ENCODE data around the gene PARG.
A peak's percentile ranks its signal among the peaks of the same experiment; 100 is the strongest.
"Not testable (repeated sequence)": the region's sequence is repeated elsewhere in the genome, so short reads cannot be mapped to it uniquely, and the experiment has no call there.

PARG gene

DNA sequence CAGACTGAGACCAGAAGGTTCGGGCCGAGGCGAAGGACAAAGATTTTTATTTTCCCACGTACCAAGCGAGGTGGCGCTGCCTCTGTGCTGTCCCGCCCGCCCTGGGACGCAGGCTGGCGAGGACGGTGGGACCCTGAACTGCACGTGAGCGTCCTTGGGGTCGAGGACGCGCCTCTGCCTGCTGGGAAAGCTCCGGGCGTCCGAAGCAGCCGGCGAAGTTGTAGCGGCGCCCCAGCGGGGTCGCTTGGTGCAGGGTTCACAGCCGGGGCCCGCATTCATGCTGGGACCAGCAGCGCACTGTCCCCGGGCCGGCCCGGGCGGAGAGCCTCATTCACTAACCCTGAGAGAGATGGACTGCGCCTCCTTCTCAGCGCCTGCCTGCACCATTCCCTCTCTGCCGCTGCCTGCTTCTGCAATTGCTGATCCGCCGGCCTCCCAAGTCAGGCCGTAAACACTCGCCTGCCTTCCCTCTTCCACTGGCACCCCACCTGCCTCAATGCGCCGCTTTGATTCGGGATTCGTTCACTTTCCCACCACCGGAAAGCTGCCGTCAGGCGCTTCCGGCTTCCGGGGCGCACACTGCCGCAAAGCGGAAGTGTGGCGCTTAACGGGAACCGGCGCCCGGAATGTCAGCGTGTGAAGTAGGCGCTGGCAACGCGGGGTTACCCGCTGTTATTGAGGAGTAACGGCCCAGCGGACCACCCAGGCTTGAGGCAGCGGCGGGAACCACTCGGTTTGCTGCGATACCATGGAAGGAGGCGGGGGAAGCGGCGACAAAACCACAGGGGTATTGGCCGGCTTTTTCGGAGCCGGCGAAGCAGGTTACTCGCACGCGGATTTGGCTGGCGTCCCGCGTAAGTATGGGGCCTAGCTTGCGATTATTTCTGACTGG, at the start of gene PARG, which contains the start of gene TIMM23B:
Gene PARG (minus strand): TSS at position 581 of the 892 bp plus-strand sequence. CDS start 302 bp downstream, at position 279.
Gene TIMM23B (plus strand): TSS at position 607 of the 892 bp plus-strand sequence. CDS start 142 bp downstream, at position 749.
- DNase-seq, result peak; percentile 89

DNA sequence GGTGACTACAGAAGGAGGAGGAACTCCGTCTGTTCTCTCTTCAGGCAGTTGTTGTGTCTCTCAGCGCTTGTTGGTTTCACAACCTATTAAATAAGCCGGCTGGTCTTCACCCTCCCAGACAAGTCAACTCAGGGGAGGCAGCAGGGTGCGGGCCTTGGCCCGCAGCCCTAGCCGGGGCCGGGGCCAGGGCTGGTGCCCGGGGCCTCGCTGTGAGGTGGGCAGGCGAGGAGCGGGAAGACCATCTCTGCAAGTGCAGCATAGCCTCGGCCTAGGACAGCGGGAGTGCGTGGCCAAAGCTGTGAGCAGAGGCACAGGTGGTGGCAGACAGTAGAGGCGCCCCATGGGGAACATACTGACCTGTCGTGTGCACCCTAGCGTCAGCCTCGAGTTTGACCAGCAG, 46.5 kb upstream of the PARG start, which contains the start of gene AGAP6:
Gene AGAP6 (plus strand): TSS at position 31 of the 400 bp plus-strand sequence. CDS start 310 bp downstream, at position 341.
- DNase-seq, result not testable (repeated sequence)

DNA sequence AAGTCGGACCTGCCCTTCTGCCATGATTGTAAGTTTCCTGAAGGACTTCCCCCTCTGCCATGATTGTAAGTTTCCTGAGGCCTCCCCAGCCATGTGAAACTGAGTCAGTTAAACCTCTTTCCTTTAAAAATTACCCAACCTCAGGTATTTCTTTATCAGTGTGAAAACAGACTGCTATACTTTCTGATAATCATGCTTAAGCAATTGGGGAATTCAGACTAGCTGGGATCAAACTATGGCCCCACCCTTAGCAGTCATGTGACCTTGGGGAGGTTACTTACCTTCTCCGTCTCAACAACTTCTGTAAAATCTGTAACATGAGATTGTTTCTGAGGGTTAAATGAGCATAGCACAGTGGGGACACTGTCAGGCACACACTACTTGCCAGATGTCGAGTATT, 45.4 kb upstream of the PARG start:
- DNase-seq, result not testable (repeated sequence)

DNA sequence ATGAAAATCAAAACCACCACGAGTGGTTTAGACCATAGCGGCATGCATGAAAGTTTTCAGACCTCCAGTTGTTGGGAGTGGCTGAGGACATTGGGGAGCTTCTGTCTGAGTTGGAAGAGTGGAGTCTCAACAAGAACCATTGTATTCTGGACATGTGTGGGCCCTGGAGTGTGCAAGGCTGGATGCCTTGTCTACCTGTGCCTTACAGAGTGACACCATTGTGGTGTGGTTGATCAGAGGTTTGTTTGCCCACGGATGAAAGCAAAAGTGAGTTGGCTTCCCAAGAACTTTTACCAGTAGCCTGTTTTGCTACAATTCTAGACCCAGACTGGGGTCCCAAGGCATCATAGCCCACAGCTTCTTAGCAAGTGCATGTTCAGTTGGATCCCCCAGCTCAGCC, 35.9 kb upstream of the PARG start:
- not testable (repeated sequence) for DNase-seq

DNA sequence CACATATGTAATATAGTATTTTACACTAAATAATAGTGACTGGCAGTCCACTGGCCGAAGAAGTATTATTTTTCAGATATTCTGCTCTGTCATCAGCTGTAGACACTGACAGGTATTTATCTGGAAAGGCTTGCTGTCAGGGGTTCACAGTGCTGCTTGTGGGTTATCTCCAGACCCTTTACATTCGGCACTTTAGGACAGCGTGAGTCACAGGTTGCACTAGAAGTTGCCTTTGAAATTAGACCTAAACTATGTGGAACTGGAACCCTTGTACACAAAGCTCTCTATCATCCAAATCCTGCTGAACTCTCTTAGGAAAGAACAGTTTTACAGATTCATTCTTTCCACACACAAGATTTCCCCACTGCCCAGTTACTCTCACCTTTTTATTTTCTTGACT, 30.3 kb upstream of the PARG start:
- not testable (repeated sequence) for DNase-seq

DNA sequence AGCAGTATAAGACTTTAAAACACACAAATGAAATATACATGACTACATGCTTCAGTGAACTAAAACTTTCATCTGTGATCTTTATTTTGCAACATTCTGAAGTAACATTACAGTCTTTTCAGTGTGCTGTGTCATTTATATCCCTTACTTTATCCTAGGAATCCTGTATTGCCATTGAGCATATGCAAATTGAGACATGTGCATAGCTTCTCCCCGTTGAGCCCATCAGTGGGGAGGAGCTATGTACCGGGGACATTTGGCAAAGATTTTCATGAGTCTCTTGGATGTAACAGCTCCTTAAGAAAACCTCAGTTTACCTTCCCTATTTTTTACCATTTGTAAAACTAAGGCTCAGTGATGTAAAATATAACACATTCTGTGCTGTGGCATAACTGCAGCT, 29.6 kb upstream of the PARG start:
- not testable (repeated sequence) for DNase-seq

DNA sequence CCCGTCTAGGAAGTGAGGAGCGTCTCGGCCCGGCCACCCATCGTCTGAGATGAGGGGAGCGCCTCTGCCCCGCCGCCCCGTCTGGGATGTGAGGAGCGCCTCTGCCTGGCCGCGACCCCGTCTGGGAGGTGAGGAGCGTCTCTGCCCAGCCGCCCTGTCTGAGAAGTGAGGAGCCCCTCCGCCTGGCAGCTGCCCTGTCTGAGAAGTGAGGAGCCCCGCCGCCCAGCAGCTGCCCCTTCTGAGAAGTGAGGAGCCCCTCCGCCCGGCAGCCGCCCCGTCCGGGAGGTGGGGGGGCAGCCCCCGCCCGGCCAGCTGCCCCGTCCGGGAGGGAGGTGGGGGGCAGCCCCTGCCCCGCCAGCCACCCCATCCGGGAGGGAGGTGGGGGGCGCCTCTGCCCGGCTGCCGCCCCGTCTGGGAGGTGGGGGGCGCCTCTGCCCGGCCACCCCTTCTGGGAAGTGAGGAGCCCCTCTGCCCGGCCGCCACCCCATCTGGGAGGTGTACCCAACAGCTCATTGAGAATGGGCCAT, 28.6 kb upstream of the PARG start:
- DNase-seq, result not testable (repeated sequence)

DNA sequence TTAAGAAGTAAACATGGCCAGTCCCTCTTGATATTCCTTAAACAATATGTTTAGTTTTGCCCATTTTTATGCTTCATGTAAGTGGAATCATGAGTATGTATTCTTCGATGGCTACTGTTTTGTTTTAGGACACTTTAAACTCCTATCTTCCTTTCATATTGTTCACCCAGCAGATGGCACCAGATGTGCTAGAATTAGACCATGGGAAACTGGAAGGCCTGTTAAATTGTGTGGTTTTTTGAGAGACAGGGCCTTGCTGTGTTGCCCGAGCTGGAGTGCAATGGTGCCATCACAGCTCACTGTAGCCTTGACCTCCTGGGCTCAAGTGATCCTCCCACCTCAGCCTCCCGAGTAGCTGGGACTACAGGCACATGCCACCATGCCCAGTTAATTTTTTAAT, 11.3 kb upstream of the PARG start:
- DNase-seq, result not testable (repeated sequence)

DNA sequence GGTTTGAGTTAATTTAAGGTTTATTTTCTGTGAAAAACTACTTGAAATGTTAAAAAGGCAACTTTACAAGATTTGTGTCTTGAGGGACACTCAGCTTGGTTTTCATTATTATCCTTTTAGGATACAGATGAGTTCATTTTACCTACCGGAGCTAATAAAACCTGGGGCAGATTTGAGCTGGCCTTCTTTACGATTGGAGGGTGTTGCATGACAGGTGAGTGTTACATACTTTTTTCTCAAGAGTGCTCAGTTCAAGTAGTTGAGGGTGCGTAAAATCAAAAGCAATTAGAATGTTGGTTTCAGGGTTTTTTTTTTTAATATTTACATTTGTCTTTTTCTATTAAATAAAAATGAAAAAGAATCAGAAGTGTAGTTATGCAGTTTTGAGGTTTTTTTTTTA, 10.2 kb upstream of the PARG start:
- not testable (repeated sequence) for DNase-seq

DNA sequence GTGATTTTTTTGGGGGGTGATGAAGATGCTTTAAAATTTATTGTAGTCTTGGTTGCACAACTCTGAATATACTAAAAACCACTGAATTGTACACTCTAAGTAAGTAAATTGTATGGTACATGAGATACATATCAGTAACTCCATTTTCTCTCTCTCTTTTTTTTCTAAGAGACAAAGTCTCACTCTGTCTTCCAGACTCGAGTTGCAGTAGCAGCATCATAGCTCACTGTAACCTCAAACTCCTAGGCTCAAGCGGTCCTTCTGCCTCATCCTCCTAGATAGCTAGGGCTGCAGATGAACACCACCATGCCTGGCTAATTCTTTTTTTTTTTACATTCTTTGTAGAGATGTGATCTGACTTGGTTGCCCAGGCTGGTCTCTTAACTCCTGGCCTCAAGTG, 6.9 kb upstream of the PARG start:
- DNase-seq, result not testable (repeated sequence)

DNA sequence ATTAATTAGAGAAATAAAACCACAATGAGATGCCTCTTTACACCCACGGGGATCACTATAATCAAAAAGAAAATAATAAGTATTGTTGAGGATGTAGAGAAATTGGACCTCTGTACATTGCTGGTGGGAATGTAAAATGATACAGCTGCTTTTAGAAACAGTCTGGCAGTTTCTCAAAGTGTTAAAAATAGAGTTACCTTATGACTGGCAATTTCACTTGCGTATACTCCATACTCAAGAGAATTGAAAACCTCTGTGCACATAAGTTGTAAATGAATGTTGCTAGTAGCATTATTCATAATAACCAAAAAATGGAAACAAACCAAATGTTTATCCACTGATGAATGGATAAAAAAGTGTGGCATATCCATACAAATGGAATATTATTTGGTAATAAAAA, 6.3 kb upstream of the PARG start:
- DNase-seq, result not testable (repeated sequence)

DNA sequence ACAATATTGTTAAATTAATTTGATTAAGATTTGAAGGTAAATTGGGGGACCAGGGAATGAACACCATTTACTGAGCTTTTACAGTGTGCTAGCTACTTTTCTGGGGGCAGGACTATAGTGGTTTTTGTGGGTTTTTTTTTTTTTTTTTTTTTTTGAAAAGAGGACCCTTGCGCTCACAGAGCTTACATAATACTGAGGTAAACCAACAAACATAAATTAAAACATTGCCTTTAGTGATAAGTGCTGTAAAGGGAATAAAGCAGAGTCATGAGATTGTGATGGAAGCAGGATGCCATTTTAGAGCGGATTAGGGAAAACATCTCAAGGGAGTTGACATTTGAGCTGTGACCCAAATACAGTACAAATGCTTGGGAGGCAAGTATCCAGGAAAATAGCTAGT, 1.8 kb upstream of the PARG start:
- DNase-seq, result not testable (repeated sequence)

DNA sequence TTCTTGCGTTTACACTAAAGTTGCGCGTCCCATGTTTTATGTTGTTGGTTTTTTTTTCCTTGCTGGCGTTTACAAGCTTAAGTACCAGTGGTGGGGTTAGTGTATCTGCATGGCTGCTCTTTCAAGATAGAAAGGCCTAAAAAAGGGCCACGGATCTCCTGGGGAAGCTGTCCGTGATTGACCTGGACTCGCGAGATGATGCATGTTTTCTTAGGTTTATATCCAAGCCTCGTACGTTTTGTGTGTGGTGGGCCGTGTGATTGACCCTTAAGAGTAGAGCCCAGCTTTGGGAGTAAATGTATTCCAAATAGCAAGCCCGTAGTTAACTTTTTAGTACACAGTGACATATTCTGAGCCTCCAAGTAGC, 495 bp upstream of the PARG start:
- DNase-seq, result not testable (repeated sequence)

DNA sequence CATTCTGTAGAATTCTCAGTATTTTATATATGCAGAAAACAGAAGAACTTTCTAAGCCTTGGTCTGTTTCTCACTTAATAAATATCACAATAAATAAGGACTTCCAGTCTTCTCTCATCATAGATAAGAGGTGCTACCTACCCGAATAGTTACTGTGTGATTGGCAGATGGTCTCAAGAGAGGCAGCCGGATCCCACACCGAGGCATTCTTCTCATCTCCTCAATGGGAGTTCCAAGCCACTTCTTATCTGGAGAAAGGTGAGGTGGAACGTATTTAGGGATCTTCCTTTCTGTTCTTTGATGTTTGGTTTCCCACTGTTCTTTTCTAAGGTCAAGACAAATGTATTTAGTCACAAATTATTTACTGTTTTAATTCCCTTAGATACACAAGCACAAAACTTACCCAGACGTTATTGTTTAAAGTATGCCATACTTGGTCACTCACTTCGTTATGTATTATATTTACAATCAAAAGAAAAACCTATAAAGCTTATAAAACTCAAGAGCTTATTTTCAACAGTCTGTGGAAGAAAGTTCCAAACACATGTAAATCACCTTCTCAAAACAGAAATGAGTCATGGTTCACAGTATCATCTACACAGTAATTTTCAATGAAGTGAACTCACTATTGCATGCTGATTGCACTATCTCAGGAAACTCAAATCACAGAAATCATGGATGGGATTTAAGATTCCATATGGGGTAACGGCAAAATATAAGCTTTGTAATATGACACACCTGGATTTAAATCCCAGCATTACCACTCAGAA, 9.7 kb downstream of the PARG start:
- not testable (repeated sequence) for DNase-seq

DNA sequence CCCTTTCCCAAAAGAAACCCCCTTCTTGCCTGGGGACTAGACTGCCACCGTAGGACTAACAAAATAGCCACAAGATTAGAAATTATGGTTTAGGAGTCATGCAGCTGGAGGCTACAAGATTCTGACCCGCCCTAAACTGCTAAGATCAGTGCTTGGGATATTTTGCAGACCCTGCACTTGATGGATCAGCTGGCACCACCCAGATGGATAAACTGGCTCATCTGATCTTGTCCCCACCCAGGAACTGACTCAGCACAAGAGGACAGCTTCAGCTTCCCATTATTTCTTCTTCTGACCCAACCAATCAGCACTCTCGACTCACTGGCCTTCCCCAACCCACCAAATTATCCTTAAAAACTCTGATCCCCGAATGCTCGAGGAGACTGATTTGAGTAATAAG, 10.6 kb downstream of the PARG start:
- not testable (repeated sequence) for DNase-seq

DNA sequence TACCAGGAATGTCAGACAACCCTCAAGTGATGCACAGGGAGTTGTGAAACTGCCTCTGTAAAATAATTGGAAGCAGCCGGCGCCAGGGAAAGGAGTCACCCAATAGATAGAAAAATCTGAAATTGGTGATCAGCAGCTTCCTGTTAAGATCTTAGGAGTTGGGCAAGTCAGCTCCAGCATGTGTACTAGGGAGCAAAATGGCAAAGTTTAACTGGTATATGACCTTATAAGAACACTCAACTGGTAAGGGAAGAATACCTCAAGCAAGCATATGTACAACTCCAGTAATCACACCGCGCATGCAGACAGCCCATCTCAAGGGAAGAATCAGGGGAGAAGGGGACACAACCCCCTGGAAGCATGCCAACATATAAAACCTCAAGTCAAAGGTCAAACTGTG, 18.3 kb downstream of the PARG start:
- not testable (repeated sequence) for DNase-seq

DNA sequence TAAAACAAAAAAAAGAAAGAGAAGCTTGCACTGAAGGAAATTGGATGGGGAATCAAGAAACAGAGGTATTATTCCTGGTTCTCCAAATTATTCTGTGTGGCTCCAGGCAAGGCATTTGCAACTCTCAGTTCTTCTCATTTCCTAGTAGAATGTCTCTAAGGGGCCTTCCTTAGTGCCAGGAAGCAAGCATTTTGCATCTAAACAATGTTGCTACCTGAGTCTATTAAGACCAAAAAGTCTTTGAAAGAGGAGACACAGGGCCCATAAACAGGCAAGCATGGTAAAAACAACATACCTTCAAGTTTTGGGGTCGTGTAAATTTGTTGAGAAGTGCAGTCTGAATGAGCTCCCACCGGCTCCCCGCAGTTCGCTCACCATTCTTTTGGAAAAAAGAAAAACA, 19.8 kb downstream of the PARG start:
- not testable (repeated sequence) for DNase-seq

DNA sequence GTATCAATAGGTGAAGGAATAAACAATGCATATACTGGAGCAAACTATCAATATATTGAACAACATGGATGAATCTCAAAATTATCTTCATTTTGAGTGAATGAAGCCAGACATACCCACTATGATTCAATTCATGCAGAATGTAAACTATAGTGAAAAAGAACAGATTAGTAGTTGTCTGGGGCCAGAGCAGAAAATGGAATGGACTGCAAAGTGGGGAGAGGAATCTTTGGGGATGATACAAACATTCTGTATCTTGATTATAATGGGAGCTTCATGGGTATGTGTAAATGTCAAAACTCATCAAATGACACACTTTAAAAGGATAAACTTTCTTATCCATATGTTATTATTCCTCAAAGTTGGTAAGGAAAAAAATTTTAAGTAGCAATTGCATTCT, 23.9 kb downstream of the PARG start:
- not testable (repeated sequence) for DNase-seq

DNA sequence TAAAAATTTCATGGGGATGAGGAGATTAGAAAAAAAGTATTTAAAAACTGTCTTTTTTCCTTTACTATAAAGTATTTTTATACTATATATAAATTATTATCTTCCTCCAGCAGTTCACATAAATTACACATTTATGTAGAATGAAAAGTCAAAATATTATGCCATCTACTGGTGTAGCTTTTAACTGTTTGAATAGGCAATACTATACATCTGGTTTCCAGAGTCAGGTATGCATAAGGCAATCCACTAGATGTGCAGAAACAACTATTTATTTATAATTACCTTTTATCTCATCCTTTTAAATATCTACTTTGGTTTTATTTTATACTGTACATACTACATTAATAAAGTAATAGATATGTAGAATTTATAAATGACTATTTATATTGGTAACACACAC, 25.4 kb downstream of the PARG start:
- DNase-seq, result not testable (repeated sequence)

DNA sequence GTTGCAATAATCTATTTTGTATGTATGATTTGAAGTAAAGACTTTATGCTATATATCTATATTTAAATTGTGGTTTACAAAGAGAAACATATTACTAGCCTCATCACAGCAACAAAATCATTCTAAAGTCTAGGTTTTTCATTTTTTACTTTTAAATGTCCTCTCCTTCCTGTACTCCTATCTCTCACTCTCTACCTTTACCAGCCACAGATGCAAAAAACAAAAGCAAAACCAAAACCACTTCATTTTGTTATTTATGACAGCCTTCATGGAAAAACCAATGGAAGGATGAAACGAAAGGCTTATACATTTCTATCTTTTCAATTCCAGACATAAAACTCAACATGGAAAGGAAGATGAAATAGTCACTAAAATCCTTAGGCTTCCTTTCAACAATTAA, 31.5 kb downstream of the PARG start:
- DNase-seq, result not testable (repeated sequence)

DNA sequence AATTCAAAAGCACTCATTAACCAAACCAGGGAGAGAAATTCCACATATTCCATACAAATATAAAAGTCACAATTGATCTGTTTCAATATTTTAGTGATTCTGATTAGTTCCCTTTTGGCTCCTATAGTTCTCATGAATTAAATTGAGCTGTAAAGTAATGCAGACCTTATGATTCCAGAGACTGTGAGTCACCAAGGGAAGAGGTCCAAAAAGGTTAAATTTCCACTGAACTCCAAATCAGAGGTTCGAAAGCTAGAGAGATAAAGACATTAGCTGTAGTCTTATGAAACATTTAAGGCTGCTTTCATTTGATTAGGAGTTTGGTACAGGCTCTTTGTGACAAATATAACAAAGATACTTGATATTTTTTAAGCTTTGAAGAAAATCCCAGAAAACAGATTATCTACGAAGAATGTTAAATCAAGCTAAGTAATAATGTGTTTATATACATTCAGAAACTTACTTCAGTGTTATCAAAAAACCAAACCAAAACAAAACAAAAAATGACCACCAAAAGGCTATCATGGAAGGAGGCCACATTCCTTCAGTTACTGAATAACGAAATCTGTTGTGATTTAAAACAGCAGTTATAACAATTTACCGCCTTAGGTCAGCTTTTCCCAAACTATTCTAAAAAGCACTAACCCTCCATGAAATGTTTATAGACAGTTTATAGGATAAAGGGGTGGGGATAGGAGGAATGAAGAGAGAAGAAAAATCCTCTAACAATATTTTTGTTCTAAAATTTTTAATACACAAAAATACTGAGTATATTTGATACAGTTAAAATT, 33.3 kb downstream of the PARG start:
- DNase-seq, result not testable (repeated sequence)

DNA sequence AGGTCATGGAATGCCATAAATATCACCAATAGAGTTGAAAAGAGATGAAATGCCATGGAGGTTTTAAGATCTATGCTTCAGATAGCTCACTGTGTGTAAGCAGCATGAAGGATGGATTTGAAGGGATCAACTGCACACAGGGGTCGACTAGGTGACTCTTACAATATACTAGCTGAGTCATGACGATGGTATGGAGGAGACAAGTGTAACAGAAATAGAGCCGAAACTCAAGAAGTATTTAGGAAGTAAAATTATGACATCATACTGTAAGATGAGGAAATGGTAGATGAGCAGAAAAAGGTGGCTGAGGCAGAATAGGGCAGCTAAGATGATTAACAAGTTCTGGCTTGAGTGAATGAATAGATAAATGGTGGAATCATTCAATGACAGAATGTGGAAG, 38.0 kb downstream of the PARG start:
- DNase-seq, result not testable (repeated sequence)
